Endothelial cell of umbilical vein (primary cell): Measurements from ENCODE around the gene ANKMY1. TPM values are rescaled to one million over a fixed set of nuclear protein-coding genes. Genes with fewer than 3 reads are reported as not detected.

ENCODE experiments used
- BruUV-seq: library from RNA; stranded (reverse); fragments of 400-500 nt; replicated peaks from 2 replicates; lab custom pipeline; 2021; lab: Mats Ljungman, UMichigan
- CTCF ChIA-PET: fragments of 300-600, 350-600 bp; sonication (Branson Sonifier 250); formaldehyde crosslinking; loops from one replicate; lab custom pipeline; 2021; ENCODE audit warnings: antibody characterized with exemption, inconsistent platforms; lab: Charles Lee
- POLR2A ChIA-PET: fragments of 300-600, 350-600 bp; sonication (Branson Sonifier 250); formaldehyde crosslinking; loops from one replicate; lab custom pipeline; 2021; ENCODE audit warnings: antibody characterized with exemption, inconsistent platforms; lab: Charles Lee
- DNase-seq: peaks from one replicate; pipeline ENCODE4 v3.0.0-alpha.2; 2011; ENCODE audit warnings: low read depth, low spot score
- FAIRE-seq: peaks from 2 replicates; lab custom pipeline; 2011; peaks lifted over from hg19 to GRCh38; lab: Jason Lieb, UNC
- H2AFZ ChIP-seq: 2 replicates; pipeline ENCODE4 v1.6.0; 2012; ENCODE audit warnings: low read depth, low read length, control low read depth, inconsistent platforms
- H3K27ac ChIP-seq: 2 replicates; pipeline ENCODE4 v1.5.1; 2011; ENCODE audit warnings: low read depth, mild to moderate bottlenecking, control low read depth, low read length, moderate library complexity; ENCODE audit not compliant: insufficient read depth
- H3K27me3 ChIP-seq, 2 experiments: 2 replicates each; pipeline versions ENCODE4 v1.6.0 to v1.6.1; 2011; ENCODE audit warnings: low read length in 2 of 2, mixed read lengths in 1 of 2; ENCODE audit not compliant: control insufficient read depth in 2 of 2, insufficient read depth in 2 of 2
- H3K36me3 ChIP-seq, 2 experiments: 2 replicates in 1 of 2; 3 replicates in 1 of 2; pipeline ENCODE4 v1.5.1; 2011; ENCODE audit warnings: low read length in 2 of 2, mild to moderate bottlenecking in 1 of 2, moderate library complexity in 1 of 2; ENCODE audit not compliant: control insufficient read depth in 2 of 2, insufficient read depth in 2 of 2; ENCODE audit errors: extremely low read depth in 1 of 2
- H3K4me1 ChIP-seq: 3 replicates; pipeline ENCODE4 v1.5.1; 2011; ENCODE audit warnings: mild to moderate bottlenecking, low read length; ENCODE audit not compliant: control insufficient read depth, insufficient read depth; ENCODE audit errors: extremely low read depth
- H3K4me2 ChIP-seq: 2 replicates; pipeline ENCODE4 v1.6.1; 2011; ENCODE audit warnings: low read length, control low read depth, mixed read lengths; ENCODE audit not compliant: insufficient read depth
- H3K4me3 ChIP-seq, 3 experiments: fragments of 200-600 bp in 1 of 3; sonication (generic), shearing (Covaris generic) in 1 of 3; replicated peaks in 1 of 3; 2 replicates each; pipeline ENCODE4 v1.5.1; 2011 to 2016; ENCODE audit warnings: control low read depth in 3 of 3, low read length in 3 of 3, mild to moderate bottlenecking in 2 of 3, inconsistent platforms in 1 of 3, low read depth in 1 of 3, moderate library complexity in 1 of 3; ENCODE audit not compliant: insufficient read depth in 1 of 3
- H3K79me2 ChIP-seq: 2 replicates; pipeline ENCODE4 v1.6.0; 2012; ENCODE audit warnings: low read length, inconsistent platforms; ENCODE audit not compliant: control insufficient read depth, insufficient read depth
- H3K9ac ChIP-seq: replicated peaks from 2 replicates; pipeline ENCODE3; 2011; ENCODE audit warnings: low read length, control low read depth; ENCODE audit not compliant: insufficient read depth; ENCODE audit errors: extremely low read depth
- H3K9me1 ChIP-seq: replicated peaks from 3 replicates; pipeline ENCODE4 v1.6.0; 2011; ENCODE audit warnings: mild to moderate bottlenecking, low read length; ENCODE audit not compliant: control insufficient read depth, insufficient read depth; ENCODE audit errors: extremely low read depth
- H3K9me3 ChIP-seq: replicated peaks from 2 replicates; pipeline ENCODE4 v1.5.1; 2012; ENCODE audit warnings: low read length, inconsistent platforms; ENCODE audit not compliant: control insufficient read depth, insufficient read depth
- H4K20me1 ChIP-seq: replicated peaks from 2 replicates; pipeline ENCODE3; 2011; ENCODE audit warnings: mild to moderate bottlenecking, low read length; ENCODE audit not compliant: control insufficient read depth, insufficient read depth; ENCODE audit errors: extremely low read depth
- EZH2 ChIP-seq: IDR thresholded peaks from 2 replicates; pipeline ENCODE4 v1.6.1; 2012; ENCODE audit warnings: borderline replicate concordance, low read depth, mild to moderate bottlenecking, moderate library complexity, low read length, inconsistent platforms; ENCODE audit not compliant: severe bottlenecking
- FOS ChIP-seq: IDR thresholded peaks from 2 replicates; pipeline ENCODE4 v1.6.1; 2011; ENCODE audit warnings: mild to moderate bottlenecking, low read length, moderate library complexity, borderline replicate concordance; ENCODE audit not compliant: insufficient read depth
- JUN ChIP-seq: IDR thresholded peaks from 2 replicates; pipeline ENCODE4 v1.6.1; 2011; ENCODE audit warnings: borderline replicate concordance, low read depth; ENCODE audit not compliant: insufficient read length, insufficient read depth
- MAX ChIP-seq: IDR thresholded peaks from 2 replicates; pipeline ENCODE4 v1.6.1; 2011; ENCODE audit not compliant: insufficient read depth, insufficient read length
- POLR2A ChIP-seq: IDR thresholded peaks from 2 replicates; pipeline ENCODE4 v1.6.1; 2012; ENCODE audit warnings: low read depth, mild to moderate bottlenecking, control low read depth, low read length
- POLR2AphosphoS5 ChIP-seq: IDR thresholded peaks from 2 replicates; pipeline ENCODE4 v1.6.1; 2012; ENCODE audit warnings: low read depth, mild to moderate bottlenecking, control low read depth, low read length, moderate library complexity; ENCODE audit not compliant: insufficient read depth
- dilution Hi-C: fragments of 300-500 bp; cut with MboI; formaldehyde crosslinking; loops from one replicate; pipeline ENCODE4 v1.15.0; 2019; ENCODE audit warnings: low sequenced_read_pairs; ENCODE audit not compliant: extremely low pct_ligation_motif_present
- intact Hi-C: fragments of 100-400 bp; cut with micrococcal nuclease; formaldehyde crosslinking; loops from one replicate; pipeline ENCODE4 v1.10.0; 2022
- polyA plus RNA-seq, 4 experiments: library from polyadenylated mRNA; depleted of rRNA in 3 of 4; stranded (reverse) in 3 of 4; unstranded in 1 of 4; fragments of >200 nt; gene quantifications; 2 replicates each; pipeline versions ENCODE4 v1.2.1 to v1.2.3, GENCODE V29; 2011 to 2012; ENCODE audit warnings: missing spikeins in 1 of 4
- total RNA-seq: library from RNA; stranded (reverse); gene quantifications from 2 replicates; pipeline ENCODE4 v1.2.3, GENCODE V29; 2021
- TF ChIP-seq, protein P1 (sequence below), 2 donors: IDR thresholded peaks; 1 replicate in 1 of 2; 2 replicates in 1 of 2; pipeline ENCODE4 v1.5.1; 2011; ENCODE audit warnings: low read length in 2 of 2, mild to moderate bottlenecking in 2 of 2, moderate library complexity in 2 of 2, control low read depth in 1 of 2, inconsistent platforms in 1 of 2, low read depth in 1 of 2; ENCODE audit not compliant: insufficient read depth in 1 of 2; ENCODE audit errors: extremely low read depth in 1 of 2

ANKMY1 gene
- total and polyA plus RNA-seq, 2 donors (not counting 3 experiments of a cell fraction or from before 2014, with no cell fraction given): 9.0 to 16.0 TPM

DNA sequence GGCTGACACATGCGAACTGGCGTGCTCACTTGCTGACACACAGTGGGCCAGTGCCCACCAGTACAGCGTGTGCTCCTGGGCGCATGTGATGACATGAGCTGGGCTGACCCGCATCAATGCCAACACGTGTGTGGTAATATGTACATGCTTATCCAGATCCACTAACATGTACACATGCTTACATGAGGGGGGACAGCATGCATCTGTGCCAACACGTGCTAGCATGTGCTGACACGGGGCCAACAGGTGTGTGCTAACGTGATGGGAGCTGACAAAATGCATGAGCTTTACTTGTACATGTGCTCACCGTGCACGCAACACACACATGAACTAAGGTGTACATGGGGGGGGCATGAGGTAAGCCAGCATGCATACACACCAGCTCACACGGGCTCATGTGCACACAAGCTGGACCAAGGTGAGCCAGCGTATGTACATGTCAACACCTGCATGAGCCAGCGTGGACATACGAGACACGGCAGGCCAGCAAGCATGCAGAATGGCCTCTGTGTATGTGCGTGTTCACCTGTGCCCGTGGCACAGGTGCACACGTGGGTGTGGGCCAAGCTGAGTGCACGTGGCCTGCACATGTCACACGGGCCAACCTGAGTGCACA lies 93.8 kb downstream of the ANKMY1 start:
- no peak overlapping the region for H3K4me2 ChIP-seq
- intact Hi-C loops: no loop called here
- H3K9me3 ChIP-seq: no peaks in the 10 kb centered on the region
- dilution Hi-C loops: no loop called here
- no TSS peak for BruUV-seq
- no peaks in the 10 kb centered on the region for H4K20me1 ChIP-seq
- H3K27me3 ChIP-seq: no peaks in the 10 kb centered on the region
- FAIRE-seq (no peak), DNase-seq (no peak)
- ChIA-PET POLR2A (no interaction called here), CTCF (no interaction called here)
- no peak overlapping the region for H3K4me3 ChIP-seq
- no peaks in the 10 kb centered on the region for H3K36me3 ChIP-seq
- no peaks in the 10 kb centered on the region for H3K79me2 ChIP-seq
- no peaks in the 10 kb centered on the region for H3K4me1 ChIP-seq
- TF ChIP-seq JUN (no peak), POLR2A (no peak), FOS (no peak), EZH2 (no peak), POLR2AphosphoS5 (no peak), MAX (no peak)
- TF ChIP-seq, protein P1, sequence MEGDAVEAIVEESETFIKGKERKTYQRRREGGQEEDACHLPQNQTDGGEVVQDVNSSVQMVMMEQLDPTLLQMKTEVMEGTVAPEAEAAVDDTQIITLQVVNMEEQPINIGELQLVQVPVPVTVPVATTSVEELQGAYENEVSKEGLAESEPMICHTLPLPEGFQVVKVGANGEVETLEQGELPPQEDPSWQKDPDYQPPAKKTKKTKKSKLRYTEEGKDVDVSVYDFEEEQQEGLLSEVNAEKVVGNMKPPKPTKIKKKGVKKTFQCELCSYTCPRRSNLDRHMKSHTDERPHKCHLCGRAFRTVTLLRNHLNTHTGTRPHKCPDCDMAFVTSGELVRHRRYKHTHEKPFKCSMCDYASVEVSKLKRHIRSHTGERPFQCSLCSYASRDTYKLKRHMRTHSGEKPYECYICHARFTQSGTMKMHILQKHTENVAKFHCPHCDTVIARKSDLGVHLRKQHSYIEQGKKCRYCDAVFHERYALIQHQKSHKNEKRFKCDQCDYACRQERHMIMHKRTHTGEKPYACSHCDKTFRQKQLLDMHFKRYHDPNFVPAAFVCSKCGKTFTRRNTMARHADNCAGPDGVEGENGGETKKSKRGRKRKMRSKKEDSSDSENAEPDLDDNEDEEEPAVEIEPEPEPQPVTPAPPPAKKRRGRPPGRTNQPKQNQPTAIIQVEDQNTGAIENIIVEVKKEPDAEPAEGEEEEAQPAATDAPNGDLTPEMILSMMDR (IDR thresholded peaks at IDR 0.05; ENCODE audit: extremely low read depth in 1 of 2, insufficient read depth in 1 of 2, low read depth in 1 of 2, low read length in 2 of 2): no peak
- H3K9ac ChIP-seq: no peak overlapping the region
- H3K27ac ChIP-seq: no peak overlapping the region
- no peak overlapping the region for H2AFZ ChIP-seq
- no peaks in the 10 kb centered on the region for H3K9me1 ChIP-seq
